HEK293T (cell line): ENCODE measurements around the gene ZNF248.

Source experiments
- ARNT ChIP-seq: fragments of 450-650 bp; IDR thresholded peaks from 2 replicates; pipeline ENCODE4 v1.6.1; 2017; ENCODE audit warnings: mild to moderate bottlenecking
- BHLHE40 ChIP-seq: fragments of 450-650 bp; IDR thresholded peaks from 2 replicates; pipeline ENCODE4 v1.6.1; 2016; ENCODE audit warnings: mild to moderate bottlenecking, moderate library complexity, borderline replicate concordance
- CTBP1 ChIP-seq: fragments of 450-650 bp; IDR thresholded peaks from 2 replicates; pipeline ENCODE4 v1.6.1; 2016; ENCODE audit warnings: borderline replicate concordance
- ELF4 ChIP-seq: fragments of 450-650 bp; IDR thresholded peaks from 2 replicates; pipeline ENCODE4 v1.6.1; 2017; ENCODE audit warnings: antibody characterized with exemption
- FOXA1 ChIP-seq: fragments of 450-650 bp; IDR thresholded peaks from 2 replicates; pipeline ENCODE4 v1.6.1; 2016; ENCODE audit warnings: mild to moderate bottlenecking
- FOXK2 ChIP-seq: fragments of 450-650 bp; IDR thresholded peaks from 2 replicates; pipeline ENCODE4 v1.6.1; 2016; ENCODE audit warnings: mild to moderate bottlenecking
- FOXM1 ChIP-seq: fragments of 450-650 bp; IDR thresholded peaks from 2 replicates; pipeline ENCODE4 v1.6.1; 2017; ENCODE audit warnings: mild to moderate bottlenecking, borderline replicate concordance
- HDGF ChIP-seq: fragments of 450-650 bp; IDR thresholded peaks from 2 replicates; pipeline ENCODE4 v1.6.1; 2017; ENCODE audit warnings: antibody characterized with exemption, borderline replicate concordance
- L3MBTL2 ChIP-seq: fragments of 450-650 bp; conservative IDR thresholded peaks from 2 replicates; pipeline ENCODE4 v1.6.1; 2016; ENCODE audit warnings: mild to moderate bottlenecking
- PKNOX1 ChIP-seq: fragments of 450-650 bp; IDR thresholded peaks from 2 replicates; pipeline ENCODE4 v1.6.1; 2016
- SP1 ChIP-seq: fragments of 450-650 bp; IDR thresholded peaks from 2 replicates; pipeline ENCODE4 v1.6.1; 2017
- SUZ12 ChIP-seq: fragments of 450-650 bp; IDR thresholded peaks from 2 replicates; pipeline ENCODE4 v1.6.1; 2016; ENCODE audit warnings: mild to moderate bottlenecking
- TARDBP ChIP-seq: fragments of 450-650 bp; IDR thresholded peaks from 2 replicates; pipeline ENCODE4 v1.6.1; 2016

DNA sequence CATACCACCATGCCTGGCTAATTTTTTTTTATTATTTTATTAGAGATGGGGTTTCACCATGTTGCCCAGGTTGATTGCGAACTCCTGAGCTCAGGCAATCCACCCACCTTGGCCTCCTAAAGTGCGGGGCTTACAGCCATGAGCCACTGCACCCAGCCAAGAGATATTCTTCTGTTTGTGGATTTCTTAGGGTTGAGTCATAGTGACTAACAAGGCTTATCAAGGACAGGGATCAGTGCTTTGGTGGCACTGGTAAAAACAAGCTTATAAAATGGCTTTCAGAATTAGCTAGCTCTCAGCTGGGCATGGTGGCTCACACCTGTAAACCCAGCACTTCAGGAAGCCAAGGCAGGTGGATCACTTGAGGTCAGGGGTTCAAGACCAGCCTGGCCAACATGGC is 122.4 kb downstream of the ZNF248 start:
- no peak for TF ChIP-seq SUZ12
- no peak for TF ChIP-seq ARNT
- TF ChIP-seq FOXK2: no peak
- no peak for TF ChIP-seq ELF4
- no peak for TF ChIP-seq TARDBP
- TF ChIP-seq SP1: no peak
- no peak for TF ChIP-seq FOXM1
- no peak for TF ChIP-seq PKNOX1
- no peak for TF ChIP-seq BHLHE40
- TF ChIP-seq HDGF: no peak
- no peak for TF ChIP-seq FOXA1
- no peak for TF ChIP-seq CTBP1
- no peak for TF ChIP-seq L3MBTL2
